ENCODE measurements around the gene PRKACA. TPM values are rescaled to one million over a fixed set of nuclear protein-coding genes. Genes with fewer than 3 reads are reported as not detected.

The PRKACA gene
- total and polyA plus RNA-seq, 8 donors: 81.5 to 118 (median 93.7) TPM

- peaks cover 12 to 28% of the 10 kb centered on the region in 2 donors for H3K4me1 ChIP-seq
- H3K36me3 ChIP-seq: peaks cover 0 to 23% of the 10 kb centered on the region in 2 donors
- H3K9me3 ChIP-seq: no peaks in the 10 kb centered on the region
- no peaks in the 10 kb centered on the region for H3K27me3 ChIP-seq
- no peak within 1 kb of the TSS for H3K27ac ChIP-seq
- DNase-seq: no peak
- TF ChIP-seq CTCF (IDR thresholded peaks at IDR 0.05): no peak
- no peak within 1 kb of the TSS for H3K4me3 ChIP-seq
- intact Hi-C loops (cut with DNase I): no loop called here
- no peak for ATAC-seq
Observed at GRCh38 chr19:14085309-14085995, 32.1 kb downstream of the PRKACA start, which contains the start of gene C19orf67. Gene C19orf67 (minus strand): TSS chr19:14085783. CDS start chr19:14085627, 156 bp downstream.

- ATAC-seq (no peak), DNase-seq (no peak)
- peaks cover 0 to 9% of the 10 kb centered on the region in 2 donors for H3K36me3 ChIP-seq
- TF ChIP-seq CTCF (IDR thresholded peaks at IDR 0.05): no peak
- intact Hi-C loops (cut with DNase I): no loop called here
- no peaks in the 10 kb centered on the region for H3K9me3 ChIP-seq
- H3K4me3 ChIP-seq: peak overlapping the region in 1 of 2 donors; percentile 72
- peaks cover 8 to 43% of the 10 kb centered on the region in 2 donors for H3K4me1 ChIP-seq
- H3K27ac ChIP-seq: no peak overlapping the region
- no peaks in the 10 kb centered on the region for H3K27me3 ChIP-seq
Observed at GRCh38 chr19:14082675-14082960, 34.9 kb downstream of the PRKACA start.

- H3K4me1 ChIP-seq: peaks cover 8 to 48% of the 10 kb centered on the region in 2 donors
- H3K27ac ChIP-seq: peak overlapping the region; percentile 84 to 92
- no peak for TF ChIP-seq CTCF (IDR thresholded peaks at IDR 0.05)
- no peaks in the 10 kb centered on the region for H3K27me3 ChIP-seq
- intact Hi-C loops (cut with DNase I): no loop called here
- peaks cover 0 to 4% of the 10 kb centered on the region in 2 donors for H3K36me3 ChIP-seq
- ATAC-seq (peak; percentile 29), DNase-seq (peak in 1 of 4 donors; percentile 88)
- H3K9me3 ChIP-seq: no peaks in the 10 kb centered on the region
- peak overlapping the region; percentile 68 to 72 for H3K4me3 ChIP-seq
Observed at GRCh38 chr19:14081797-14082674, 35.5 kb downstream of the PRKACA start.

GRCh38 chr19:14080887-14081796 lies 36.4 kb downstream of the PRKACA start:
- intact Hi-C loops (cut with DNase I): no loop called here
- H3K27me3 ChIP-seq: no peaks in the 10 kb centered on the region
- no peaks in the 10 kb centered on the region for H3K9me3 ChIP-seq
- peak overlapping the region; percentile 68 to 72 for H3K4me3 ChIP-seq
- no peak for TF ChIP-seq CTCF (IDR thresholded peaks at IDR 0.05)
- DNase-seq (peak; percentile 95 to 100 (median 99)), ATAC-seq (peak; percentile 95)
- peaks cover 8 to 55% of the 10 kb centered on the region in 2 donors for H3K4me1 ChIP-seq
- H3K36me3 ChIP-seq: no peaks in the 10 kb centered on the region
- peak overlapping the region; percentile 84 to 92 for H3K27ac ChIP-seq

Data from left lung (tissue), 10 donors.